Measurements from ENCODE around the gene HS3ST3A1. TPM values are rescaled to one million over a fixed set of nuclear protein-coding genes. Genes with fewer than 3 reads are reported as not detected.

The HS3ST3A1 gene
- total RNA-seq, 1 donor from 2014 or later, result 10.2 TPM

DNA sequence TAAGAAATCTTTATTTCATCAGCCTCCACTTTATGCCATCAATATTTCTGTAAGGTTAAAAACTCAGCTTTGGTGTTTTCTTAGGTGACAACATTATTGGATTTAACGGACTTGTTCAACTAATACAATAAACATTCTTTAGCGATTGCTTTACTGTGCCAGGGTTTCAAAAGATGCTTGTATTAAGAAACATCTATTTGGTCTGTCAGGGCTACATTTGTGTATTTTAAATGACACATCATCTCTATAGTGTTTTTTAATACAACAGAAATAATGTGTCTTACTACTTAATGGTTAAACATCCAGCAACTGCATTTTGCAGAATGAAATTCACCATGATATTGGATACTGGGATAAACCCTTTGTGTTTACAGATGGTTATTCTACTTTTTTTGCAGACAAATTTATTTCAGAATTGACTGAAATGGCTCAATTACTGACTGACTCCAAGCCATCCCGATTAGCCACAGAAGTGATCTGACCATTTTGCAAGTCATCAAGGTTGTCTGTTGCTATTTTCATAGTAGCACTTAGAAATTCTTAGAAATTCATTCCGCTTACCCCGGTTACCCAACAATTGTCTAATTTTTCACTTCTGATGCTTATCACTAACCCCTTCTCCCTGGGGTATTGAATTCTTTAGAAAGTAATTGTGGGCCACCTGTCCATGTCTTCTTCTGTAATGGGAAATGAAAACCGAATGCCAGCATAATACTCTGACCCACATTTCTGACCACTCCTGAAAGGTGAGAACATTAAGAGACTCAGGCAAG is 63.7 kb downstream of the HS3ST3A1 start:
- H3K27ac Mint-ChIP-seq, result peak overlapping the region; percentile 69
- H3K9me3 Mint-ChIP-seq, result peaks cover 12% of the 10 kb centered on the region
- TF ChIP-seq, protein P1, sequence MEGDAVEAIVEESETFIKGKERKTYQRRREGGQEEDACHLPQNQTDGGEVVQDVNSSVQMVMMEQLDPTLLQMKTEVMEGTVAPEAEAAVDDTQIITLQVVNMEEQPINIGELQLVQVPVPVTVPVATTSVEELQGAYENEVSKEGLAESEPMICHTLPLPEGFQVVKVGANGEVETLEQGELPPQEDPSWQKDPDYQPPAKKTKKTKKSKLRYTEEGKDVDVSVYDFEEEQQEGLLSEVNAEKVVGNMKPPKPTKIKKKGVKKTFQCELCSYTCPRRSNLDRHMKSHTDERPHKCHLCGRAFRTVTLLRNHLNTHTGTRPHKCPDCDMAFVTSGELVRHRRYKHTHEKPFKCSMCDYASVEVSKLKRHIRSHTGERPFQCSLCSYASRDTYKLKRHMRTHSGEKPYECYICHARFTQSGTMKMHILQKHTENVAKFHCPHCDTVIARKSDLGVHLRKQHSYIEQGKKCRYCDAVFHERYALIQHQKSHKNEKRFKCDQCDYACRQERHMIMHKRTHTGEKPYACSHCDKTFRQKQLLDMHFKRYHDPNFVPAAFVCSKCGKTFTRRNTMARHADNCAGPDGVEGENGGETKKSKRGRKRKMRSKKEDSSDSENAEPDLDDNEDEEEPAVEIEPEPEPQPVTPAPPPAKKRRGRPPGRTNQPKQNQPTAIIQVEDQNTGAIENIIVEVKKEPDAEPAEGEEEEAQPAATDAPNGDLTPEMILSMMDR (IDR thresholded peaks at IDR 0.05; ENCODE audit: unreplicated experiment), result no peak
- H3K4me3 Mint-ChIP-seq, result no peak overlapping the region
- peaks cover 10% of the 10 kb centered on the region for H3K36me3 Mint-ChIP-seq
- H3K4me1 Mint-ChIP-seq, result peaks cover 61% of the 10 kb centered on the region
- no peaks in the 10 kb centered on the region for H3K27me3 Mint-ChIP-seq (ENCODE audit: low read depth)
- no peak for DNase-seq (ENCODE audit: low spot score in 2 of 2, unreplicated experiment in 2 of 2)

DNA sequence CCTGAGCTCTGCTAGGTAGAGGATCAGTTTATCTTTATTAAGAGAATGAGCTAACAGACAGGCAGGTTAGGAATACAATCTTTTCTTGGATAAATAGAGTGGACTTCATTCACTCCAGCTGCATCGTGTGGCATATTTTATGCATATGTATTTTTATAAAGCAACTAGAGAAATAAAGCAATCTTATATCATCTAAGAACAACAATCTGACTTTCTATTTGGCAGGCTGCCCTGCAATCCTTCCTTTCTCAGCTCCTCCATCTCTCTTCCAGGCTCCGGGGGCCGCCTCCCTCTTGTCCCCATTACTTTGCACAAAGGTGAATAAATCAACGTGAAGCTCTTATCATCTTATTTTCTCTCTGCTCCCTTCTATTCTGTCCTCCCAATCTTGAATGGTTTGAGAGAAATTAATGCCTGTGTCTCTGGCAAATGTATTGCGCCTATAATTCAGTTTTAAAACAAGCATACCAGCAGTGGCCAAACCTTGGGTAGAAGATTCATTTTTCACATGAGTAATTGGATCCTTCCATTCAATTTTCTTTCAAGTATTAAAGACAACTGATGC is 64.5 kb downstream of the HS3ST3A1 start:
- peaks cover 10% of the 10 kb centered on the region for H3K36me3 Mint-ChIP-seq
- no peak overlapping the region for H3K4me3 Mint-ChIP-seq
- peaks cover 54% of the 10 kb centered on the region for H3K4me1 Mint-ChIP-seq
- peak overlapping the region; percentile 69 for H3K27ac Mint-ChIP-seq
- TF ChIP-seq, protein P1 (IDR thresholded peaks at IDR 0.05; ENCODE audit: unreplicated experiment), result no peak
- H3K27me3 Mint-ChIP-seq (ENCODE audit: low read depth), result no peaks in the 10 kb centered on the region
- peaks cover 12% of the 10 kb centered on the region for H3K9me3 Mint-ChIP-seq
- DNase-seq (ENCODE audit: low spot score in 2 of 2, unreplicated experiment in 2 of 2), result peak; percentile 47 to 72

GRCh38 chr17:13534946-13535345 is 66.8 kb downstream of the HS3ST3A1 start:
- Mint-ChIP-seq H3K27me3 (ENCODE audit: low read depth) (no peaks in the 10 kb centered on the region), H3K4me1 (peaks cover 44% of the 10 kb centered on the region), H3K36me3 (peaks cover 10% of the 10 kb centered on the region), H3K27ac (no peak overlapping the region), H3K4me3 (no peak overlapping the region), H3K9me3 (peaks cover 12% of the 10 kb centered on the region)
- TF ChIP-seq, protein P1 (IDR thresholded peaks at IDR 0.05; ENCODE audit: unreplicated experiment), result no peak
- no peak for DNase-seq (ENCODE audit: low spot score in 2 of 2, unreplicated experiment in 2 of 2)

GRCh38 chr17:13531721-13532120 is 70.0 kb downstream of the HS3ST3A1 start:
- Mint-ChIP-seq H3K4me1 (peaks cover 30% of the 10 kb centered on the region), H3K36me3 (peaks cover 6% of the 10 kb centered on the region), H3K4me3 (no peak overlapping the region), H3K27ac (no peak overlapping the region), H3K9me3 (peaks cover 7% of the 10 kb centered on the region), H3K27me3 (ENCODE audit: low read depth) (no peaks in the 10 kb centered on the region)
- no peak for DNase-seq (ENCODE audit: low spot score in 2 of 2, unreplicated experiment in 2 of 2)
- TF ChIP-seq, protein P1 (IDR thresholded peaks at IDR 0.05; ENCODE audit: unreplicated experiment), result no peak

GRCh38 chr17:13525876-13526275 is 75.9 kb downstream of the HS3ST3A1 start:
- no peak overlapping the region for H3K4me3 Mint-ChIP-seq
- H3K9me3 Mint-ChIP-seq, result no peaks in the 10 kb centered on the region
- no peaks in the 10 kb centered on the region for H3K36me3 Mint-ChIP-seq
- no peak for DNase-seq (ENCODE audit: low spot score in 2 of 2, unreplicated experiment in 2 of 2)
- no peaks in the 10 kb centered on the region for H3K27me3 Mint-ChIP-seq (ENCODE audit: low read depth)
- TF ChIP-seq, protein P1 (IDR thresholded peaks at IDR 0.05; ENCODE audit: unreplicated experiment), result no peak
- H3K4me1 Mint-ChIP-seq, result peaks cover 26% of the 10 kb centered on the region
- H3K27ac Mint-ChIP-seq, result no peak overlapping the region

All from mesothelial cell of epicardium (in vitro differentiated cells).